NCI-H2107 (cell line): ENCODE results near the gene CDKN2B-AS1.

Source experiments
- DNase-seq: peaks from one replicate; lab custom pipeline; 2025; lab: John Stamatoyannopoulos, UW

The CDKN2B-AS1 gene

GRCh38 chr9:22084336-22085035, 89.9 kb downstream of the CDKN2B-AS1 start:
- no peak for DNase-seq

- DNase-seq = no peak
Observed at GRCh38 chr9:22088053-22088716, 93.6 kb downstream of the CDKN2B-AS1 start.

DNA sequence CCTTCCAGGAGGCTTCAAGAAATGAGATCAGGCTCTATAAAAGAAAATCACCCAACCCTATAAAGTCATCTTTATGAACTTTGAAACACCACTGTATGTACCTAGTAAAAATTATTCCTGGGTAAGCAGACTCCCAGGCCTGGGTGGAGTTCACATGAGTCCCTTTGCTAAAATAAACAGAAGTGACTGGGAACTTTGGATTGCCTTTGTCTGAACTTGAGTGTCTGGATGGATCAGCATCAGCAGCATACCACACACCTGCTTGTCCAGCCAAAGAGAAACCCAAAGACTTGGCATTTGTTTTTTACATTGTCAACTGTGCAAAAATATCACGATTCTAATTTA, 94.1 kb downstream of the CDKN2B-AS1 start:
- DNase-seq = no peak

DNA sequence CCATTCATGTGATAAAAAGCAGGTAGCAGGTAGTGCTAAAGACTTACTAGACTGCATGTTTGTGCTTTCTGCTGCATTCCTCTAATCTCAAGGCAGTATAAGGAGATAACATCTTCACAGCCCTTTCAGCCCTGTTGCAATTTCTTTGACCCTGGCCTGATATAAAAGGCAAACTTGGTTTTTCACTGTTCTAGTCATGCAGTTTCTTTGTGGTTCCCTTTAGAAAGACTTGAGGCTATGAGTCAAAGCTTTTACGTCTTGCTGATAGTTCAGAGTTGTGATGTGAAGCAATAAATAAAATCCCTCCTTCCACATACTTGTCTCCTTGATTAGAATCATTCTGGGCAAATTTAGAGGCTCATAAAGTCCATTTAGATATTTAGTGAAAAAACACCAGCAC, 103.1 kb downstream of the CDKN2B-AS1 start:
- no peak for DNase-seq

DNA sequence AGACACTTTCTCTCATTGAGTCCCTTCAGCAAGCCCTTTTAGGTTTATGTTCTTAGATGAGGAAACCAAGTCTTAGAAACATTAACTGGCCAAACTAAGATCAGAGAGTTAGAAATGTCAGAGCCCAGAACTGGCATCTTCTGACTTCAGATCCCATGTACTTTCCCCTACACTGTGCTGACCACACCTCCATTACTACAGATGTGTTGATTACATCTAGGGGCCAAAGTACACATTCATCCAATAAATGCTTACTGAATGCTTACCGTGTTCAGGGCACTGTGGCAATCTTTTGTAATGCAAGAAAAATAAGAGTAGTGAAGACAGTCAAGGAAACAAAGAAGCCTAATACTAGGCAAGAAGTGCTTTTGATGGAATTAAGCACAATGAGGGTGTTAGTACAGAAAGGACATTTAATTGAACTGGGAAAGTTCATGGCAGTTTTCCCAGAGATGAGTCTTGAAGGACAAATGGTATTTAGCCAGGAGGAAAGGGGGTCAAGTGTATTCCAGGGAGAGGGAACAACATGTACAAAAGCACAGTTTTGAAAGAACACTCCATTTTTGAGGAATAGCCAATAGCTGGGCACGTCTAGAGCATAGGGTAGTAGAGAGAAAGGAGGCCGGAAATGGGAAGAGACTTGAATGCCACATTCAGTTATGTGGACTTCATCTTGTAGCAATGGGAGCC, 104.2 kb downstream of the CDKN2B-AS1 start:
- DNase-seq = no peak

- no peak for DNase-seq
Observed at GRCh38 chr9:22100626-22101025, 106.0 kb downstream of the CDKN2B-AS1 start.

- DNase-seq = no peak
Observed at GRCh38 chr9:22102146-22103053, 107.8 kb downstream of the CDKN2B-AS1 start.

- no peak for DNase-seq
Observed at GRCh38 chr9:22103685-22104575, 109.3 kb downstream of the CDKN2B-AS1 start.

DNA sequence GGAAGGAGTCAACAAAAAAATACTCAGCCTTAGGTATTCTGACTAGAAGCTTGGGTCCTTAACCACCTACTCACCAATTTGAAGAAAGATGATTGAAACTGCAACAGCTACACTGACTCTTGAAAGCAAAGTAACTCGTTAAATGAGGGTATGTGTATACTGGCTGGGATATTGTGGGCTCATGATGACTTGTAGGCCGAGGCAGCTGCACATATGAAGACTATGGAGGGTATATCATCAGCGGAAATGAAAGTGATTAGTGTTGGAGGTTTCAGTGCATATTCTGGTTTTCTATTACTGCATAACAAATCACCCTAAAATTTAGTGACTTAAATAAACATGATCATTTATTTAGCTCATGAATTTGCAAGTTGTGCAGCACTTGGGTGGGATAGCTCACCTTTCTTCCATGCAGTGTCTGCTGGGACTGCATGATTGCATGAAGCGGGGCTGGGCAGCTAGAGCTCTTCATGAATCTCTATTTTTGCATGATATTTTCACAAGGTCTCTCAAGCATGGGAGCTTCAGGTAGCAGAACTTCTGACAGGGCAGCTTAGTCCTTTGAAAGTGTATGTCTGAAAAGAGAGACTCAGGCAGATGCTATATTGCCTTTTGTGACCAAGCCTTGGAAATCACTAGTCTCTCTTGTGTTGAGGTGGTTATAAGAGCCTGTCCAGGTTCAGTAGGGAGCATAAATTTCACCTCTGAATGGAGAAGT, 110.6 kb downstream of the CDKN2B-AS1 start:
- DNase-seq = no peak

GRCh38 chr9:22107202-22108045, 112.8 kb downstream of the CDKN2B-AS1 start:
- no peak for DNase-seq

DNA sequence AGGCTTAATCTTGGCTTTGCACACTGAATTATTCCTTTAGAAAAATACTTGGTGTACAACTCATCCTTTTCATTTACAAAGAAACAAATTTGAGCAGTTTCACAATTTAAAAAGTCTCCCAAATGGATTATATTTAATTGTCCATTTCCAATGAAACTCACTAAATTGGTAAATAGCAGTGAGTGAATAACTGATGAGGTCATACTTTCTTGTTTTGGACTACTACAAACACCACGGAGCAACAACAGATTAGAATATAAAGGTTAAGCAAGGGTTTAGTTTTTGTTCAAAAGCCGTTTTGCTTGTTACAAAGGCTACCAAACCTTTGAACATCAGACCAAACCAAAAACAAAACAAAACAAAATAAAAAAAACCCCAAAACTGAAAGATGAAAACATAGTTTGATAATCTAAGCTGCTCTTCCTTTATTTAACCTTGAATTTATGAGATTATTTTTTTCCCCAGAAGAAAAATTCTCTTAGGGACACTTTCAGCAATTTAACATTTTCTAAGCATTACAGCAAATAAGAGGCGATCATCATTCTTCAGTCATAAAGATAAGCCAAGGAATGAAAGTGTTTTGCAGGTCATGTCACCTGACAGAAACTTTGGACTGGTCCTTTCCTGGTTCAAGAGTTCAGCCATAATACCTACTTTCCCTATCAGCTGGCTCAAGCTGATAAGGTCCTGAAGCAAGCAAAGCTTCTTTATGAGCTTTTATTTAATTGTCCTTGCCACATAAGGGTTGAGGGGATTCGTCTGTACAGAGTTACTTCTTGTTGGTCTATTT, 114.2 kb downstream of the CDKN2B-AS1 start:
- no peak for DNase-seq

DNA sequence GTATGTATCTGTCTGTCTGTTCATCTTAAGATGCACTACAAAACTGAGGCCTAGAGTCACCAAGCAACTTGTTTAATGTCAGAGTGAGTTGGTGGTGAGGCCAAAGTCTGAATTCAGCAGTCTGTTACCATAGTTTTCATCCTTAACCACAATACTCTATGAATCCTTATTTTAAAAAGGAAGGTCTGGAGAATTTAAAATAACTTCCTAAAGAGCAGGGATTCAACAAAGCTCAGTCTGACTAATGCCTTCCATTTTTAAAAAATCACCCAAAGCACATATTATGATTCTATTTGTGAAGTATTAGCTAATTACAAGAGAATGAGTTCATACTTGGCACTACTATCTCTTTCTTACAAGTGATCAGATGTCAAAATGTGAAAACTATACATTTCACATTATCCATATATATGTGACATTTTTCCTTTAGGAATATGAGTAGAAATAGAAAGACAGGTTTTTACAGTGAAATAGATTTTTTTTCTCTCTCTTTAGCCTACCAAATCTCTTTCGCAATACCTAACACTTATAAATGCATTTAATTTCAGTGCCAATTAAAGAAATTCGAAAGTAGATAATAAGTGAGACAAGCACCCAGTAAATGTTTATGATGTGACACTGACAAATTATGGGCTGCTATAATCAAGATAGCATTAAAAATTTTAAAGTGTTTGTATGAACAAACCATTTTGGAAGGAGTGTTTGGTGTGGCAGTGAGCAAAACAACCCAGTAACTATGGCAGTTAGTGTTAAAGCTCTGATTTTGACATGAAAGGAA, 116.8 kb downstream of the CDKN2B-AS1 start:
- DNase-seq = no peak

DNA sequence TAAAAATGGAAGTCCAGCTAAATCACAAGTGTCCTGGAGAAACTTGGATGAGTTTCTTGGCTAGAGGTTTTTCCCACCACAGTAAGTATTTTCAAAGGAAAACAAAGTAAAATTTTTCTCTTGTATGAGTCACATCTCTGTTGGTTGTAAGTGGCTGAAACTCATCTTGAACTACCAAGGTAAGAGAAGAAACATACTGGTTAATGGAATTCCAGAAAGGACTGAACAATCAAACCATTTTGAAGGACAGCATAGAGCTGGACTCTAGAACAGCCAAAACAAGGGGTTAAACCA, 117.3 kb downstream of the CDKN2B-AS1 start:
- no peak for DNase-seq

- no peak for DNase-seq
Observed at GRCh38 chr9:22112870-22113821, 118.6 kb downstream of the CDKN2B-AS1 start.

DNA sequence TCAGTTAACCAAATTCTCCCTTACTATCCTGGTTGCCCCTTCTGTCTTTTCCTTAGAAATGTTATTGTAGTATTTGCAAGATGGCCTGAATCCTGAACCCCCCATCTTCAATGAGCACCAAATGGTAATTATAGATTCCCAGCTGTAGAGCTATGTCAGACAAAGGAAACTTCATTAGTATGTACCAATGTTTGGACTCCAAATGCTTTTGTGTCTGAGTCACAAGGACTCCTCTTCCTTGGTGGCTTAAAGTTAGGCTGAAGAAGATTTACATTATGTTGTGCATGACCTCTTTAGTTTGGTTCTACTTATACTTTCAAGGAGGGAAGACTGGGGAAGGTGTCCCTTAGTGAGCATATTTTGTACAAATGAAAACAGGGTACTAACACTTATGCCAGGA, 120.4 kb downstream of the CDKN2B-AS1 start:
- DNase-seq = no peak

GRCh38 chr9:22116758-22117157, 122.2 kb downstream of the CDKN2B-AS1 start:
- no peak for DNase-seq
